Activated CD8-positive, alpha-beta memory T cell treated with anti-CD3 and anti-CD28 coated beads, Interleukin-2, amount 10 ng/mL, durations not matched to agents 7 days and 5 days (primary cell): ENCODE results near the gene GSTA5. TPM values are rescaled to one million over a fixed set of nuclear protein-coding genes. Genes with fewer than 3 reads are reported as not detected.
"Not testable (repeated sequence)": the region's sequence is repeated elsewhere in the genome, so short reads cannot be mapped to it uniquely, and the experiment has no call there.

ENCODE experiments used
- ATAC-seq: fragments of 150-1000 bp; cut with Tn5 transposase; one replicate; pipeline ENCODE4 v1.10.0; 2021; ENCODE audit warnings: moderate library complexity
- CTCF ChIA-PET: fragments of 350-600 bp; sonication (Branson Sonifier 250); formaldehyde crosslinking; loops from one replicate; lab custom pipeline; 2021; ENCODE audit warnings: antibody characterized with exemption; lab: Charles Lee
- DNase-seq: peaks from one replicate; pipeline ENCODE4 v3.0.0-alpha.2; 2020
- H3K27ac Mint-ChIP-seq: one replicate; pipeline ENCODE4 v1.8.0; 2021; ENCODE audit warnings: mild to moderate bottlenecking, mixed read lengths
- H3K27me3 Mint-ChIP-seq: one replicate; pipeline ENCODE4 v1.8.0; 2021; ENCODE audit warnings: mixed read lengths
- H3K36me3 Mint-ChIP-seq: one replicate; pipeline ENCODE4 v1.8.0; 2021; ENCODE audit warnings: mild to moderate bottlenecking, mixed read lengths
- H3K4me1 Mint-ChIP-seq: one replicate; pipeline ENCODE4 v1.8.0; 2021; ENCODE audit warnings: mixed read lengths
- H3K4me3 Mint-ChIP-seq: one replicate; pipeline ENCODE4 v1.8.0; 2021; ENCODE audit warnings: mild to moderate bottlenecking, moderate library complexity, mixed read lengths
- H3K9me3 Mint-ChIP-seq: one replicate; pipeline ENCODE4 v1.8.0; 2022; ENCODE audit warnings: low read depth, mixed read lengths
- total RNA-seq, 2 experiments: library from RNA; stranded (reverse); gene quantifications; one replicate each; pipeline ENCODE4 v1.2.3, GENCODE V29; 2021

GSTA5 gene
- total RNA-seq, 2 experiments from 2014 or later, result not detected

GRCh38 chr6:52826513-52826912 is 14.1 kb downstream of the GSTA5 start:
- Mint-ChIP-seq H3K4me3 (no peak overlapping the region), H3K36me3 (peaks cover 2% of the 10 kb centered on the region)
- no peak for ATAC-seq

GRCh38 chr6:52825900-52826459 is 14.6 kb downstream of the GSTA5 start:
- DNase-seq, H3K4me3 Mint-ChIP-seq, CTCF ChIA-PET, H3K27ac Mint-ChIP-seq, H3K36me3 Mint-ChIP-seq, ATAC-seq, H3K27me3 Mint-ChIP-seq, H3K9me3 Mint-ChIP-seq, H3K4me1 Mint-ChIP-seq: not testable (repeated sequence)

More at GRCh38 chr6:52826513-52826912, 14.1 kb downstream of the GSTA5 start:
- DNase-seq, result no peak
- no peaks in the 10 kb centered on the region for H3K4me1 Mint-ChIP-seq
- H3K27me3 Mint-ChIP-seq, result no peaks in the 10 kb centered on the region
- no peak overlapping the region for H3K27ac Mint-ChIP-seq
- no peaks in the 10 kb centered on the region for H3K9me3 Mint-ChIP-seq
- CTCF ChIA-PET, result no interaction called here

GRCh38 chr6:52825270-52825793 is 15.3 kb downstream of the GSTA5 start:
- H3K36me3 Mint-ChIP-seq, H3K27me3 Mint-ChIP-seq, H3K4me1 Mint-ChIP-seq, ATAC-seq, CTCF ChIA-PET, H3K27ac Mint-ChIP-seq, H3K9me3 Mint-ChIP-seq, H3K4me3 Mint-ChIP-seq, DNase-seq: not testable (repeated sequence)

GRCh38 chr6:52821842-52822241 is 18.8 kb downstream of the GSTA5 start:
- H3K4me3 Mint-ChIP-seq, result no peak overlapping the region
- ATAC-seq, result no peak
- CTCF ChIA-PET, result no interaction called here

GRCh38 chr6:52820198-52820597 is 20.4 kb downstream of the GSTA5 start:
- peaks cover 2% of the 10 kb centered on the region for H3K9me3 Mint-ChIP-seq
- H3K27ac Mint-ChIP-seq, result no peak overlapping the region
- CTCF ChIA-PET, result no interaction called here
- H3K27me3 Mint-ChIP-seq, result no peaks in the 10 kb centered on the region
- DNase-seq, result no peak
- H3K4me3 Mint-ChIP-seq, result no peak overlapping the region
- peaks cover 2% of the 10 kb centered on the region for H3K36me3 Mint-ChIP-seq
- H3K4me1 Mint-ChIP-seq, result no peaks in the 10 kb centered on the region
- ATAC-seq, result no peak

More at GRCh38 chr6:52821842-52822241, 18.8 kb downstream of the GSTA5 start:
- Mint-ChIP-seq H3K9me3 (peaks cover 2% of the 10 kb centered on the region), H3K27me3 (no peaks in the 10 kb centered on the region), H3K36me3 (peaks cover 2% of the 10 kb centered on the region), H3K27ac (no peak overlapping the region), H3K4me1 (no peaks in the 10 kb centered on the region)
- DNase-seq, result no peak

GRCh38 chr6:52815167-52816092 is 25.2 kb downstream of the GSTA5 start:
- Mint-ChIP-seq H3K4me1 (no peaks in the 10 kb centered on the region), H3K27me3 (no peaks in the 10 kb centered on the region), H3K36me3 (no peaks in the 10 kb centered on the region), H3K9me3 (no peaks in the 10 kb centered on the region), H3K4me3 (no peak overlapping the region), H3K27ac (no peak overlapping the region)
- CTCF ChIA-PET, result interaction anchor here (1.0 to 1.8 kb wide), 3 partner anchors 163 to 418 kb away, joined by 3 to 5 read pairs (median 3); no protein-coding TSS in a partner anchor
- ATAC-seq (peak; percentile 73), DNase-seq (peak; percentile 54)

GRCh38 chr6:52814545-52814944 is 26.1 kb downstream of the GSTA5 start:
- not testable (repeated sequence) for H3K4me1 Mint-ChIP-seq, H3K27ac Mint-ChIP-seq, H3K4me3 Mint-ChIP-seq, DNase-seq, H3K9me3 Mint-ChIP-seq, H3K27me3 Mint-ChIP-seq, H3K36me3 Mint-ChIP-seq, ATAC-seq
- CTCF ChIA-PET, result interaction anchor here (1.5 kb wide), 1 partner anchor 418 kb away, joined by 3 read pairs; no protein-coding TSS in a partner anchor

- H3K36me3 Mint-ChIP-seq, CTCF ChIA-PET, H3K4me1 Mint-ChIP-seq, DNase-seq, H3K9me3 Mint-ChIP-seq, ATAC-seq, H3K4me3 Mint-ChIP-seq, H3K27ac Mint-ChIP-seq: not testable (repeated sequence)
- H3K27me3 Mint-ChIP-seq, result peaks cover 14% of the 10 kb centered on the region
Observed at GRCh38 chr6:52809777-52810176, 30.8 kb downstream of the GSTA5 start.

GRCh38 chr6:52808660-52809059 is 32.0 kb downstream of the GSTA5 start:
- Mint-ChIP-seq H3K27me3 (peaks cover 21% of the 10 kb centered on the region), H3K4me1 (no peaks in the 10 kb centered on the region), H3K4me3 (no peak overlapping the region), H3K36me3 (no peaks in the 10 kb centered on the region), H3K9me3 (no peaks in the 10 kb centered on the region), H3K27ac (no peak overlapping the region)
- CTCF ChIA-PET, result no interaction called here
- DNase-seq, result no peak
- no peak for ATAC-seq

GRCh38 chr6:52803668-52804255 is 36.9 kb downstream of the GSTA5 start, which contains the start of gene GSTA1:
TSS of gene GSTA1 (minus strand) at chr6:52803816. CDS start at chr6:52799267, 4,549 bp downstream.
- H3K36me3 Mint-ChIP-seq, H3K9me3 Mint-ChIP-seq, H3K4me3 Mint-ChIP-seq, H3K4me1 Mint-ChIP-seq, H3K27ac Mint-ChIP-seq, DNase-seq, ATAC-seq, CTCF ChIA-PET: not testable (repeated sequence)
- peaks cover 37% of the 10 kb centered on the region for H3K27me3 Mint-ChIP-seq

GRCh38 chr6:52802806-52803205 is 37.8 kb downstream of the GSTA5 start:
- peaks cover 37% of the 10 kb centered on the region for H3K27me3 Mint-ChIP-seq
- CTCF ChIA-PET, result no interaction called here

GRCh38 chr6:52801188-52801841 is 39.3 kb downstream of the GSTA5 start:
- no peaks in the 10 kb centered on the region for H3K9me3 Mint-ChIP-seq

More at GRCh38 chr6:52802806-52803205, 37.8 kb downstream of the GSTA5 start:
- no peak overlapping the region for H3K27ac Mint-ChIP-seq
- no peaks in the 10 kb centered on the region for H3K4me1 Mint-ChIP-seq
- no peaks in the 10 kb centered on the region for H3K36me3 Mint-ChIP-seq
- no peak for ATAC-seq
- H3K4me3 Mint-ChIP-seq, result no peak overlapping the region
- DNase-seq, result no peak
- no peaks in the 10 kb centered on the region for H3K9me3 Mint-ChIP-seq

GRCh38 chr6:52799272-52799671 is 41.3 kb downstream of the GSTA5 start:
- H3K4me1 Mint-ChIP-seq, H3K36me3 Mint-ChIP-seq, CTCF ChIA-PET, ATAC-seq, H3K9me3 Mint-ChIP-seq, H3K4me3 Mint-ChIP-seq, DNase-seq, H3K27ac Mint-ChIP-seq: not testable (repeated sequence)
- peaks cover 34% of the 10 kb centered on the region for H3K27me3 Mint-ChIP-seq

More at GRCh38 chr6:52801188-52801841, 39.3 kb downstream of the GSTA5 start:
- DNase-seq (no peak), ATAC-seq (no peak)
- peaks cover 42% of the 10 kb centered on the region for H3K27me3 Mint-ChIP-seq
- H3K4me3 Mint-ChIP-seq, result no peak overlapping the region
- H3K4me1 Mint-ChIP-seq, result no peaks in the 10 kb centered on the region
- H3K36me3 Mint-ChIP-seq, result no peaks in the 10 kb centered on the region
- CTCF ChIA-PET, result no interaction called here
- no peak overlapping the region for H3K27ac Mint-ChIP-seq
